ENCODE results near the gene FOXO6. TPM values are rescaled to one million over a fixed set of nuclear protein-coding genes. Genes with fewer than 3 reads are reported as not detected.

FOXO6 gene
- polyA plus RNA-seq, 1 of the 3 experiments (the other 2 are of a cell fraction) = 0.35 TPM

DNA sequence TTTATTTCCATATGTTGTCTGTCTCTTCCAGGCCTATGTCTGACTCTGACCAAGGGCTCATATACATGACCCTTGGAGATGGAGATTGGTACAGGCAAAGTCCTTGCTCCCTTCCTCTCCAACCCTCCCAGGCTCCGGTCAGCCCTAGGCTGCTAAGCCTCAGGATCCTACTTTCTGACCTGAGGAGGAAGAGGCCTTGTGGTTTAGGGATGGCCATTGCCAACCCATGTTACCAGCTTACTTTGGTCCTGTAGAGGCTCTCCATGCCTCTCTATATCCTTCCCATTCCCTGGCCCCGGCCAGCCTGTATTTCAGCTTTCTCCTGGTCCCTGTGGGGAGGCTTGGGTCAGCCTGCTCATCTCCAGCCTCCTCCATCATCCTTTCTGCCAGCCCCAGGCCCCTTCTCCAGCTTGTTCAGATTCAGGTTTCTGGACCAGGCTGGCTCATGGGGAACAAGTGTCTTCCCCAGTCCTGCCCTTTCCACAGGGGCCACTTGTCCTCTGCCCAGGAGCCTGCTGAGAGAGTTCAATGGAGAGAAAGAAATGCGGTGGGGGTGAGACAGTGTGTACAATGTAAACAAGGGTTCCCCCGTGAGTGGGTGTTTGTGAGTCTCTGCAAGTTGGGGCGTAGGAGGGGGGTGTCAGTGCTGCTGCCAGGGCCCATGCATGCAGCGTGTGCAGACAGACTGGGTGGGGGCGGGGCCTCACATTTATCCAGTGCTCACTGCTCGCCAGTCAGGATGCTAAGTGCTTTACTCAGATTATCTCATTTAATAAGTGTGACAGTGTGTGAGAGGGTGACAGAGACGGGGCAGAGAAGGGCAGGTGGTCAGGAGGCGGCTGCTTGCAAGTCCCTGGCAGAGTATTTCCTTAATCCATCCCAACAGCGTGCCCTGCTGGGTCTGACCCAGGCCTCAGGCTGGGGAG is 31.3 kb upstream of the FOXO6 start:
- TF ChIP-seq RXRA (IDR thresholded peaks at IDR 0.05; ENCODE audit: borderline replicate concordance, low read depth) (no peak), JUND (IDR thresholded peaks at IDR 0.05) (no peak), EP300 (IDR thresholded peaks at IDR 0.05; ENCODE audit: borderline replicate concordance in 1 of 2, low read depth in 1 of 2, low read length in 1 of 2) (no peak), MXI1 (IDR thresholded peaks at IDR 0.05; ENCODE audit: low read depth, low read length) (no peak), MAX (IDR thresholded peaks at IDR 0.05; ENCODE audit: low read depth) (no peak), CTCF (IDR thresholded peaks at IDR 0.05) (no peak), PBX3 (IDR thresholded peaks at IDR 0.05) (no peak), SMC3 (IDR thresholded peaks at IDR 0.05; ENCODE audit: low read depth, low read length) (no peak), FOXJ3 (CRISPR knock-in tag; IDR thresholded peaks at IDR 0.05) (no peak), TCF12 (IDR thresholded peaks at IDR 0.05) (no peak), ELF1 (IDR thresholded peaks at IDR 0.05) (no peak), GABPA (IDR thresholded peaks at IDR 0.05; ENCODE audit: low read depth) (no peak), TEAD4 (IDR thresholded peaks at IDR 0.05; ENCODE audit: borderline replicate concordance, insufficient read depth) (no peak)
- Histone ChIP-seq H3K9ac (no peak overlapping the region), H3K4me1 (ENCODE audit: control insufficient read depth in 1 of 2, insufficient read depth in 2 of 2, low read depth in 1 of 2, low read length in 1 of 2) (peaks cover 0 to 12% of the 10 kb centered on the region in 2 experiments; a peak in 1 of 4 replicates), H3K27me3 (ENCODE audit: insufficient read depth) (no peaks in the 10 kb centered on the region), H3K4me3 (ENCODE audit: low read depth in 2 of 2, low read length in 1 of 2) (no peak overlapping the region), H3K9me3 (no peaks in the 10 kb centered on the region), H3K4me2 (no peak overlapping the region), H3K9me2 (no peaks in the 10 kb centered on the region), H3K36me3 (replicated peaks in 1 of 2; ENCODE audit: control insufficient read depth in 1 of 2, insufficient read depth in 2 of 2, low read length in 1 of 2) (no peaks in the 10 kb centered on the region), H4K20me1 (ENCODE audit: insufficient read depth) (no peaks in the 10 kb centered on the region), H2AFZ (ENCODE audit: low read depth) (no peak overlapping the region), H3K79me2 (ENCODE audit: insufficient read depth) (no peaks in the 10 kb centered on the region), H3K27ac (ENCODE audit: low read depth in 2 of 2, low read length in 1 of 2) (no peak overlapping the region), H3F3A (replicated peaks; ENCODE audit: insufficient read depth) (peaks cover 3% of the 10 kb centered on the region)
- WGBS (ENCODE audit: low lambda C conversion rate) = 88% methylated on average over 10 of the region's 11 CpGs
- no peak for DNase-seq
- ChIA-PET CTCF (interaction anchor here (0.7 to 1.2 kb wide), 2 partner anchors 12 to 73 kb away, joined by 3 to 4 read pairs; no protein-coding TSS in a partner anchor), POLR2A (no interaction called here)
